OCI-LY7 (cell line): ENCODE data around the gene DMD.

Experiments
- EZH2phosphoT487 ChIP-seq: fragments of 200-600 bp; sonication (generic); IDR thresholded peaks from 2 replicates; pipeline ENCODE4 v1.6.1; 2018; ENCODE audit warnings: low read depth, borderline replicate concordance, mild to moderate bottlenecking, mixed run types, antibody characterized with exemption, low read length, moderate library complexity, mixed read lengths
- TF ChIP-seq, protein P1 (sequence below): fragments of 200-600 bp; sonication (generic); conservative IDR thresholded peaks from 2 replicates; pipeline ENCODE4 v1.5.1; 2014; ENCODE audit warnings: mild to moderate bottlenecking, antibody characterized with exemption, low read length, moderate library complexity, mixed read lengths

DNA sequence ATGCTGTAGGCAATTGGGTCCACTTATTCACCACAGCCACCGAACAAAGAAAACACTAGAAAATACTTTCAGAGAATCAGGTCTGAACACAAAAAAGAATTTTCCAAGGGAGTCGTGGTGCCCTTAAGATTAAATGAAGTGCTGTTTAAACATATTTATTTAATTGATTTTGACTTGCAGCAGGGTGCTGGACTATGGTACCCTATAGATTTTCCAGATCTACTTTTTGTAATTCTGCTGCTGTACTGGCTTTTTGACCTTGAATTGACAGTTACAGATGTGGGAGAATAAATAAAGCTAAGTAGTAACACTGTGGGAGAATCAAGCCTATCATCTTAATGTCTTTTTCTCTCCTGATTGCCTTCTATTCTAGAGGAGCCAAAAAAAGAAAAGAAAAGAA lies 1404.2 kb downstream of the DMD start:
- TF ChIP-seq, protein P1, sequence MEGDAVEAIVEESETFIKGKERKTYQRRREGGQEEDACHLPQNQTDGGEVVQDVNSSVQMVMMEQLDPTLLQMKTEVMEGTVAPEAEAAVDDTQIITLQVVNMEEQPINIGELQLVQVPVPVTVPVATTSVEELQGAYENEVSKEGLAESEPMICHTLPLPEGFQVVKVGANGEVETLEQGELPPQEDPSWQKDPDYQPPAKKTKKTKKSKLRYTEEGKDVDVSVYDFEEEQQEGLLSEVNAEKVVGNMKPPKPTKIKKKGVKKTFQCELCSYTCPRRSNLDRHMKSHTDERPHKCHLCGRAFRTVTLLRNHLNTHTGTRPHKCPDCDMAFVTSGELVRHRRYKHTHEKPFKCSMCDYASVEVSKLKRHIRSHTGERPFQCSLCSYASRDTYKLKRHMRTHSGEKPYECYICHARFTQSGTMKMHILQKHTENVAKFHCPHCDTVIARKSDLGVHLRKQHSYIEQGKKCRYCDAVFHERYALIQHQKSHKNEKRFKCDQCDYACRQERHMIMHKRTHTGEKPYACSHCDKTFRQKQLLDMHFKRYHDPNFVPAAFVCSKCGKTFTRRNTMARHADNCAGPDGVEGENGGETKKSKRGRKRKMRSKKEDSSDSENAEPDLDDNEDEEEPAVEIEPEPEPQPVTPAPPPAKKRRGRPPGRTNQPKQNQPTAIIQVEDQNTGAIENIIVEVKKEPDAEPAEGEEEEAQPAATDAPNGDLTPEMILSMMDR = no peak
- TF ChIP-seq EZH2phosphoT487 = no peak
